AG20443 (cell line): ENCODE measurements around the gene CD28.
A peak's percentile ranks its signal among the peaks of the same experiment; 100 is the strongest.

Experiments used
- DNase-seq: peaks from one replicate; pipeline ENCODE4 v3.0.0; 2012; ENCODE audit warnings: low spot score, mixed read lengths

Gene CD28

DNA sequence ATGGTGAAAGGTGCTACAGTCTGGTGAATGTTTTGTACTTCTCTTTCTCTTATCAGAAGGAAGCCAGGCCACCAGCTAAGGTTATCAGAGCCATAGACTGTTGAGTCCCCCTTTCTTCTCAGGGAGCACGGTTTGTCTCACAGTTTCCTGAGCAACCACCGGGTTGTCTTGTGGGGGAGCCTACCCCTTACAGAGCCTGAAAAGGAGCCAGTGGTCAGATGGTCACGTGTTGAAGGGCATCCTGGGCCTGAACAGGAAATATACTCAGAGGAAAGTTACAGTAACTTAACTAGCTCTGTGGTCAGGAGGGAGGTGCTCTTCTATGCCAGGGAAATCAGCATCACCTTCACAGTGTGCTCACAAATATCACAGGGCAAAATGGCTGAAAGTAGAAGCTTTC lies 11.6 kb downstream of the CD28 start:
- DNase-seq = no peak

DNA sequence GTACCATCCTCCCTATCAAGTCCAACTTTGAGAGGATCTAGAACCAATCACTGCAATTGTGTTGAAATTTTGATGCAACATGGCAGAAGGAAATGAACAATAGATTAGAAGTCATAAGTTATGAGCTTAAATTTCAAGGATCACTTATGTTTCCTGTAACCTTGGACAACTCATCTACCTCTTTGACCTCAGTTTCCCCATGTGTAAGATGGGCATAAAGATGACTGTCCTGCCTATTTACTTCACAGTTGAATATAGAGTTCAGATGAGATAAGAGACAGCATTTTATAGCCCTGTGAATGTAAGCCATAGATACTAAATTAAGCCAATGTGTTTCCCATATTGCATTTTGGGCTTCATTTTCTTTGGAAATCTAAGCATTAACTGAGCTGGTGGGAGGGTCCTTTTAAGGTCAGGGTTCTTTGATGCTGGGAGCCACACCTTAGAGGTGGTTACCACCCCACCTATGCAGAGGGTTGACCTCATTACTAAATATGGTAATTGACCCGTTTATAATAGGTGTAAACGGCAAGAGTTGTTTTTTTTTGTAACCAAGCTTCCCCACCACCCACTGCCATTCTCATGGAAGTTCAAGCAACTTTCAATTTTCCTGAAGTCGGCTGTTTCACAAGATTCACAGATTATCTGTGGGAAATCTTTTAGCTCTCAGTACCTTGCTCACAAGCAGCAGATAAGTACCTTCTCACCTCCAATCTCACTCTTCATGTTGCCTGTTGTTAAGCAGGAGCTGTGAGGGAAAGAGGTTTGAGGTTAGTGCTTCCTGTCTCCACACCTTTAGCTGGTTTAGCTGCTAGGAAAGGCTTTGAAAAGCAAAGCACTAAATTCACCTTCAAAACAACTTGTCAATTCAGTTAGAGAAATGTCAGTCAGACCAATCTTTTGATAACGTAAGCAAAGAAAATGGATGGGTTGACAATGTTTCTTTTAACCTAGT lies 13.3 kb downstream of the CD28 start:
- DNase-seq = no peak

GRCh38 chr2:203720915-203721672 lies 14.7 kb downstream of the CD28 start:
- DNase-seq = no peak

- DNase-seq = no peak
These were observed 15.4 kb downstream of the CD28 start for GRCh38 chr2:203721781-203722300.

DNA sequence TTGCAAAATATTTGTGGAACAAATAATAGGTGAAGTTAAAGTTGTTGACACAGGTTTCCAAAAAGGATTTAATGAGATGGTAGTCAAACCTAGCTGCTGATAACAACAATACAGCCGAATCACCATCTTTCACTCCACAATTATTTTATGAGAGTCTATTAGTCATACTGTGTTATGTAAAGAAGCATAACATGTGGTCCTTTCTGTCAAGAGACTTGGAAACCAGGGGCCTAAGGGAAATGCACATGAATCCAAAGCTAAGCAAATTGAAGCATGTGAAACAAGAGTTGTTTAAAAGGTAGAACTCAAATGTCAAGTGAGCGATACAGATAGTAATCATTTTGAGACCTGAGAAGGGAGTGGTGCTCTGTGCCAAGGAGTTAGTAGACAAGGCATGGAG lies 16.0 kb downstream of the CD28 start:
- DNase-seq = no peak

- no peak for DNase-seq
These were observed 21.9 kb downstream of the CD28 start for GRCh38 chr2:203728321-203728720.

GRCh38 chr2:203730076-203730729 lies 23.8 kb downstream of the CD28 start:
- peak; percentile 16 for DNase-seq

- DNase-seq = no peak
These were observed 24.4 kb downstream of the CD28 start for GRCh38 chr2:203730883-203731282.

DNA sequence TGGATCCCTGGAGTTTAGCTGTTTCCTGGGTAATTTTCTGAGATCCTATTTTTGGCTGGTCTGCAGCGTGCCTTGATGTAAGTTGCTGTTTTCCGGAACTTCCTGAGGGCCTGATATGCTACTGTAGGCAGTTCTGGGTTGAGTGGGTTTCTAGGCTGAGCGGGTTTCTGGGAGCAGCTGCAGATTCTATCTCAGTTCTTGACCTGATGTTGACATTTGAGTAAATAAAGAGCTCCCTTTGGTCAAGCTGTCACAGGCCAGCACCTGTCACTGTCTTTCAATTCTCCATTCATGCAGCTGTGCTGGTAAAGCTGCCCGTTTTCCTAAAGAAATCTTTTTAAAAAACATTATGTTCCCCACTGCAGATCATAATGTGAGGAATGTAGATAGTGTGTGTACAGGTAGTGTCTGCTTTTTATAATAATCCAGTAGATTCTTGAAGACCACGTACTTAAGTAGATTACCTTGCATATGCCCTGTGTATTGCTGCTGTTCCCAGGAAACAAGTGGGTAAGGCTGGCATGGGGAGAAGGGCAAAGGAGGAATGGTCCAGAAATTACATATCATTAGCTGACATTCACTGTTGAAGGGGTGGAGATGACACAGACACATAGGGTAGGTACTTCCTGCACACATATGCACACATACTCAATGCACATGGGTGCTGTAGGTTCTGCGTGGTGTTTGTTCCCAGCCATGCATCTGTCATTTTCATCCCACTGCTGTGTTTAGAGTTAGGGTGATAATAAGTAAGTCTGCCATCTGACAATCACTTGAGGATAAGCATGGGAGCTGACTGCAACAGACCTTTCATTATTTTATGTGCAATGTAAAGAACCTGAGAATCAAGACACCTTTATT lies 25.9 kb downstream of the CD28 start:
- no peak for DNase-seq

DNA sequence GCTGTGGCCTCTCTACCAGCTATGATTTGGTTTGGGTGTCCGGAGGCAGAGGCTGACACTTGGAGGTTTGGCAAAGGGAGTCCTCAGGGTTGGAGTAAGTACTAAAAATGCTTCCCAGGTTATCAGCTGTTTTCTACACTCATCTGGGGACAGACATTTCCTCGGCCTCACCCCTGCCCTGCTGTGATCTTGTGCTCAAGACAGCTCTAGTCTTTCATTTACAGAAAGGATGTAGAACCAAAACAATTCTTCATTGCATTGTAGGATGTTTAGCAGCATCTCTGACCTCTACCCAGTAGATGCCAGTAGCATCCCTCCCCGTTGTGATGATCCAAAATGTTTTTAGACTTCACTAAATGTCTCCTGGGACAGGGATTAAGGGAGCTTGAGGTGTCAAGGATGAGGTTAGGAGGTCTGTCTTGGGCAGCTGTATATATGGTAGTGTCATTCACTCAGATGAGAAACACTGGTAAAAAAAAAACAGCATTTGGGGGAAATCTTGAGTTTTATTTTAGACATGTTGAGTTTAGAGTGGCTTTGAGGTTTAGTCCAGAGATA lies 26.6 kb downstream of the CD28 start:
- DNase-seq = no peak

DNA sequence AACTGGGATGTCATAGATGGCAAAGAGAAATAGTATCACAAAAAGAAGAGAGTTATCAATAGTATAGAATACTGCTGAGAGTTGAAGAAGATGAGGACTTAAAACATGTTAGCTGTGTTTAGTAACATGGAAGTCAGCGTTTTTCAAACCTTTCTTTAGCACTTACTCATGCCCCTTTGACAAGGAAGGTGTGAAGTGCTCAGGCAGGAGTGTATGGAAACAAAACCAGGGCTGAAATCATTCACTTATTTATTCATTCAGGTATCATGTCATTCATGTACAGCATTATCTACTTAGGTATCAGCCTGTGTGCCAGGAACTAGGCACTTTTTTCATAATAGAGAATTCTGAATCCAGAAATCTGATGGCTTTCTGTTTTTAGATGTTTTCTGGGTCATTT lies 27.2 kb downstream of the CD28 start:
- DNase-seq = no peak

- no peak for DNase-seq
These were observed 28.0 kb downstream of the CD28 start for GRCh38 chr2:203734276-203734983.

DNA sequence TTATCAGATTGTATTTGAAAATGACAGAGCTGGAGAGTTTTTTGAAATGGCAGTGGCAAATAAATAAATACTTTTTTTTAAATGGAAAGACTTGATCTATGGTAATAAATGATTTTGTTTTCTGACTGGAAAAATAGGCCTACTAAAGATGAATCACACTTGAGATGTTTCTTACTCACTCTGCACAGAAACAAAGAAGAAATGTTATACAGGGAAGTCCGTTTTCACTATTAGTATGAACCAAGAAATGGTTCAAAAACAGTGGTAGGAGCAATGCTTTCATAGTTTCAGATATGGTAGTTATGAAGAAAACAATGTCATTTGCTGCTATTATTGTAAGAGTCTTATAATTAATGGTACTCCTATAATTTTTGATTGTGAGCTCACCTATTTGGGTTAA lies 30.9 kb downstream of the CD28 start:
- peak; percentile 21 for DNase-seq

DNA sequence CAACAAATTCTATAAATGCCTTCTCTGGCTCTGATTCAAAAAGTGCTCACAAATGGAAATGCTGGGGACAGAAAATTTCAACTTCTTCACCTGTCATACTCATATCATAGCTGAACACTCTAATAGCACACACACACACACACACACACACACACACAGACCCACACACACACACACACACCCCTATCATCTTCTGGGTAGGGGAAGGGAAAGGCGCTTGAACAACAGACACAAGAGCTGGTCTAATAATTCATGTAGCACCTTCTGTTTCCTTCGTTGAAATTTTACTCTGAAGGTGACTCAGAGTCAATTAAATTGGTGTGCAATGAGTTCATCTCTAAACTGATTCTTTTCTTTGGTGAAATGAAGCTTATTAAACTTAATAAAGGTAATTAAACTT lies 32.9 kb downstream of the CD28 start:
- no peak for DNase-seq

DNA sequence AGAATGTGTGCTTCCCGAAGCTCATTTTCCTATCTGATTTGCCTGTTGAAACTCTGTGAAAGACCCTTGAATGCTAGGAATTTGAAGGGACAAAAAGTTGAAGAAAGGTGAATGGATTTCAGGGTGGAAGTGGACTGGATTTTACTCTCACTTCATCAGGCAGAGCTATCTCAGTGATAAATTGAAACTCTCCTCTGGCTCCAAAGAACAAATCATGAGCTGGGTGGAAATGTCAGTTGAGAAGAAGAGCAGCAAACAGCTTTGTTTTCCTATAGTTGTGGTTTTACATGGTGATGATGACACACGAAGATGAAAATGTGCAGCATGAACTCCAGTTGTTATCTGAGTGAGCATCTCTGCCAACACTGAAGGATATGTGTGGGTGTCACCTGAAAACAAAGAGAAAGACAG lies 34.4 kb downstream of the CD28 start:
- peak; percentile 37 for DNase-seq

- no peak for DNase-seq
These were observed 35.1 kb downstream of the CD28 start for GRCh38 chr2:203741566-203741965.

DNA sequence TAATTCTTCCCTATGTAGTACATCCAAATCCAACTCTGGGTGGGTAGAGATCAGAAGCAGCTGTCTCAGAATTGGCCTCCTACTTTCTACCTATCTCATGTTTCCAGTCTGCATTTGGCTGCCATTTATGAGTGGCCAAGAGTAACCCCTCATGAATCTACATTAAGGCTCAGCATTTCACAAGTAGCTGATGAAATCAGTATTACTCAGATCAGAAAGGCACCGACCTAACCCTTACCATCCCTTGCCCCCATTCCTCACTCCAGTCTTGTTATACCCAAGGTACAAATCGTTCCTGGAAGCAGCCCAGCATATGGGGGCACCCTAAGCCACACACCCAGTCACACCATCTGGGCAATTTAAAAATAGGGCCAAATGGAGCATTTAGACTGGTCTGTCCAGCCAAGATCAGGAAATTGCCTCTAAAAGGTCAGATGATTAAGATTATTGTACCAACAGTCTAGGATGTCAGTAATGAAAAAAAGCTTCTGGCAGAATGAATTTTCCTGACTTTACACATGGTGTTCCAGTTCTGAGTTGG lies 37.1 kb downstream of the CD28 start:
- DNase-seq = peak; percentile 48

DNA sequence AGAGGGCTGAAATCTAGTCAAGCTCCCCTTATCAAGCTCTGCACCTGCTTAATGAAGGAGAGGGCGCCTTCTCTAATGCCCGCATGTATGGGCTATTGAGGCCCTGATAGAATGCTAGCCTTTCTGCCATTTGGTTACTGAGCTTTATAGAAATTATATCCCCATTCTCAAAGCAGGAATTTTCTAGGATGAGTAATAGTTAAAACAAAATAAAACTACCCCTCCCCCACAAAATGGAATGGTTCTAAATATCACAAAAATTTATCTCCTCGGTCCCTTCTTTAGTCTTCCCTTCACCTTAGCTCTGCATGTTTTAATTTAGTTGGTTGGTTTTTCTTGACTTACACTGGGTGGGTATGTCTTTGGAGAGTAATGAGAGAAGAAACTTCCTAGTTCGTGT lies 37.7 kb downstream of the CD28 start:
- DNase-seq = no peak

- DNase-seq = no peak
These were observed 38.8 kb downstream of the CD28 start for GRCh38 chr2:203745267-203745666.
